ENCODE results near the gene TTYH3. TPM values are rescaled to one million over a fixed set of nuclear protein-coding genes. Genes with fewer than 3 reads are reported as not detected.

Gene TTYH3
- total and polyA plus RNA-seq, 8 donors: 82.9 to 153 (median 111) TPM

DNA sequence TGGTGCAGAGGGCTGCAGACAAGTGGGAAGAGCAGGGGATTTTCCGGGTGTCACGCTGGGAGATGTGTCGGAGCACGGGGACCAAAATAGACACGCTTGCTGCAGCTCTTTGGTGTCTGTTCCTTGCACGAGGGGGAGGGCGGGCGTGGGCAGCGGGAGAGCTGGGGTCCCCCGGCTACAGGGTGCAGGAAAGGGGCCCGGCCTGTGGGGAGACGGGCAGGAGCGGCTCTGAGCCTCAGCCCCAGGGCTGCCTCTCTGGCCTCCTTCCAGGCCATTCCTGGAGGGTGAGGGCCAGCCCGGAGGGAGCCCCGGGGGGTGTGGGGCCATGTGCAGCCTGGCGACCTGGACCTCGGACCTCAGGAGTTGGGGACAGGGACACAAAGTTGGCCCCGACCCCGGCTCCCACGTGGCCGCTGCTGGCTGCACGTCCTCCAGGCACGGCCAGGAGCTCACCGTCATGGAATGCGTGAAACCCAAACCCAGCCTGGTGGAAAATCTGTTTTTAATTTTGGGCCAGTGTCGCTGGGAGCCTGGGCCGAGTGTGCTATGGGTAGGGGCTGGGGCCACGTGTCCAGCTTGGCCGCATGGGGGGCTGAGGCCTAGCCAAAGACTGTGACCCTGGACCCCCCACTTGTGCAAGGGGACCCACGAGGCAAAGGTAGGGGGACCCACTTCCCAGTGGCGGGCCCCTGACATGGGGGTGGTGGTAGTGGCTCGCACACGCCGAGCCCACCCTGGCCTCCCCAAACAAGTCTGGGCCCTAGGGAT, 6.6 kb downstream of the TTYH3 start:
- intact Hi-C loops (cut with DNase I): no loop called here
- TF ChIP-seq, protein P1, sequence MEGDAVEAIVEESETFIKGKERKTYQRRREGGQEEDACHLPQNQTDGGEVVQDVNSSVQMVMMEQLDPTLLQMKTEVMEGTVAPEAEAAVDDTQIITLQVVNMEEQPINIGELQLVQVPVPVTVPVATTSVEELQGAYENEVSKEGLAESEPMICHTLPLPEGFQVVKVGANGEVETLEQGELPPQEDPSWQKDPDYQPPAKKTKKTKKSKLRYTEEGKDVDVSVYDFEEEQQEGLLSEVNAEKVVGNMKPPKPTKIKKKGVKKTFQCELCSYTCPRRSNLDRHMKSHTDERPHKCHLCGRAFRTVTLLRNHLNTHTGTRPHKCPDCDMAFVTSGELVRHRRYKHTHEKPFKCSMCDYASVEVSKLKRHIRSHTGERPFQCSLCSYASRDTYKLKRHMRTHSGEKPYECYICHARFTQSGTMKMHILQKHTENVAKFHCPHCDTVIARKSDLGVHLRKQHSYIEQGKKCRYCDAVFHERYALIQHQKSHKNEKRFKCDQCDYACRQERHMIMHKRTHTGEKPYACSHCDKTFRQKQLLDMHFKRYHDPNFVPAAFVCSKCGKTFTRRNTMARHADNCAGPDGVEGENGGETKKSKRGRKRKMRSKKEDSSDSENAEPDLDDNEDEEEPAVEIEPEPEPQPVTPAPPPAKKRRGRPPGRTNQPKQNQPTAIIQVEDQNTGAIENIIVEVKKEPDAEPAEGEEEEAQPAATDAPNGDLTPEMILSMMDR (IDR thresholded peaks at IDR 0.05): no peak
- ATAC-seq: no peak
- no peaks in the 10 kb centered on the region for H3K27me3 ChIP-seq
- no peaks in the 10 kb centered on the region for H3K36me3 ChIP-seq
- H3K9me3 ChIP-seq: no peaks in the 10 kb centered on the region
- H3K4me3 ChIP-seq: no peak overlapping the region
- peak in 1 of 4 donors; percentile 82 for DNase-seq
- peak overlapping the region; percentile 38 to 62 for H3K27ac ChIP-seq
- H3K4me1 ChIP-seq: peaks cover 64 to 99% of the 10 kb centered on the region in 2 donors

GRCh38 chr7:2639181-2639681, 7.4 kb downstream of the TTYH3 start:
- H3K4me3 ChIP-seq: no peak overlapping the region
- ATAC-seq (no peak), DNase-seq (no peak)
- peaks cover 58 to 99% of the 10 kb centered on the region in 2 donors for H3K4me1 ChIP-seq
- no peaks in the 10 kb centered on the region for H3K27me3 ChIP-seq
- no peak overlapping the region for H3K27ac ChIP-seq
- H3K36me3 ChIP-seq: no peaks in the 10 kb centered on the region
- TF ChIP-seq, protein P1 (IDR thresholded peaks at IDR 0.05): no peak
- intact Hi-C loops (cut with DNase I): no loop called here
- no peaks in the 10 kb centered on the region for H3K9me3 ChIP-seq

- no peak for ATAC-seq
- Histone ChIP-seq H3K36me3 (no peaks in the 10 kb centered on the region), H3K9me3 (no peaks in the 10 kb centered on the region), H3K27me3 (no peaks in the 10 kb centered on the region), H3K27ac (peak overlapping the region in 1 of 2 donors; percentile 88), H3K4me3 (no peak overlapping the region), H3K4me1 (peaks cover 60 to 99% of the 10 kb centered on the region in 2 donors)
- no peak for DNase-seq
- intact Hi-C loops (cut with DNase I): no loop called here
- TF ChIP-seq, protein P1 (IDR thresholded peaks at IDR 0.05): no peak
Observed at GRCh38 chr7:2639695-2640481, 8.1 kb downstream of the TTYH3 start.

GRCh38 chr7:2640482-2640830, 8.7 kb downstream of the TTYH3 start:
- intact Hi-C loops (cut with DNase I): no loop called here
- H3K9me3 ChIP-seq: no peaks in the 10 kb centered on the region
- H3K27me3 ChIP-seq: no peaks in the 10 kb centered on the region
- peaks cover 61 to 99% of the 10 kb centered on the region in 2 donors for H3K4me1 ChIP-seq
- no peak for DNase-seq
- peak overlapping the region; percentile 82 to 88 for H3K27ac ChIP-seq
- TF ChIP-seq, protein P1 (IDR thresholded peaks at IDR 0.05): no peak
- no peaks in the 10 kb centered on the region for H3K36me3 ChIP-seq
- no peak overlapping the region for H3K4me3 ChIP-seq
- ATAC-seq: peak; percentile 3

GRCh38 chr7:2640846-2641316, 9.1 kb downstream of the TTYH3 start:
- intact Hi-C loops (cut with DNase I): no loop called here
- H3K27ac ChIP-seq: peak overlapping the region; percentile 82 to 88

More at GRCh38 chr7:2640846-2641316, 9.1 kb downstream of the TTYH3 start:
- peaks cover 59 to 99% of the 10 kb centered on the region in 2 donors for H3K4me1 ChIP-seq
- peak overlapping the region in 1 of 2 donors; percentile 27 for H3K4me3 ChIP-seq
- DNase-seq: no peak
- H3K36me3 ChIP-seq: no peaks in the 10 kb centered on the region
- H3K27me3 ChIP-seq: no peaks in the 10 kb centered on the region
- no peaks in the 10 kb centered on the region for H3K9me3 ChIP-seq
- TF ChIP-seq, protein P1 (IDR thresholded peaks at IDR 0.05): no peak
- ATAC-seq: peak; percentile 45

All from left lung (tissue), 10 donors.